Measurements from ENCODE around the gene NGEF. TPM values are rescaled to one million over a fixed set of nuclear protein-coding genes. Genes with fewer than 3 reads are reported as not detected.

The NGEF gene
- total RNA-seq, 2 donors from 2014 or later, result not detected

GRCh38 chr2:232901736-232902578 lies 111.1 kb downstream of the NGEF start:
- DNase-seq (ENCODE audit: low spot score), result peak; percentile 34
- ATAC-seq, result peak; percentile 36 to 64
- H3K27ac Mint-ChIP-seq, result no peak overlapping the region
- no peak overlapping the region for H3K4me3 Mint-ChIP-seq
- H3K36me3 Mint-ChIP-seq, result no peaks in the 10 kb centered on the region
- no peaks in the 10 kb centered on the region for H3K4me1 Mint-ChIP-seq (ENCODE audit: low read depth in 2 of 2)
- no peaks in the 10 kb centered on the region for H3K9me3 Mint-ChIP-seq
- no peaks in the 10 kb centered on the region for H3K27me3 Mint-ChIP-seq

- Mint-ChIP-seq H3K27ac (no peak overlapping the region), H3K27me3 (no peaks in the 10 kb centered on the region), H3K9me3 (no peaks in the 10 kb centered on the region), H3K4me1 (ENCODE audit: low read depth in 2 of 2) (no peaks in the 10 kb centered on the region), H3K36me3 (no peaks in the 10 kb centered on the region), H3K4me3 (no peak overlapping the region)
- peak; percentile 48 for DNase-seq (ENCODE audit: low spot score)
- ATAC-seq, result no peak
These were observed 112.0 kb downstream of the NGEF start for GRCh38 chr2:232900811-232901735.

DNA sequence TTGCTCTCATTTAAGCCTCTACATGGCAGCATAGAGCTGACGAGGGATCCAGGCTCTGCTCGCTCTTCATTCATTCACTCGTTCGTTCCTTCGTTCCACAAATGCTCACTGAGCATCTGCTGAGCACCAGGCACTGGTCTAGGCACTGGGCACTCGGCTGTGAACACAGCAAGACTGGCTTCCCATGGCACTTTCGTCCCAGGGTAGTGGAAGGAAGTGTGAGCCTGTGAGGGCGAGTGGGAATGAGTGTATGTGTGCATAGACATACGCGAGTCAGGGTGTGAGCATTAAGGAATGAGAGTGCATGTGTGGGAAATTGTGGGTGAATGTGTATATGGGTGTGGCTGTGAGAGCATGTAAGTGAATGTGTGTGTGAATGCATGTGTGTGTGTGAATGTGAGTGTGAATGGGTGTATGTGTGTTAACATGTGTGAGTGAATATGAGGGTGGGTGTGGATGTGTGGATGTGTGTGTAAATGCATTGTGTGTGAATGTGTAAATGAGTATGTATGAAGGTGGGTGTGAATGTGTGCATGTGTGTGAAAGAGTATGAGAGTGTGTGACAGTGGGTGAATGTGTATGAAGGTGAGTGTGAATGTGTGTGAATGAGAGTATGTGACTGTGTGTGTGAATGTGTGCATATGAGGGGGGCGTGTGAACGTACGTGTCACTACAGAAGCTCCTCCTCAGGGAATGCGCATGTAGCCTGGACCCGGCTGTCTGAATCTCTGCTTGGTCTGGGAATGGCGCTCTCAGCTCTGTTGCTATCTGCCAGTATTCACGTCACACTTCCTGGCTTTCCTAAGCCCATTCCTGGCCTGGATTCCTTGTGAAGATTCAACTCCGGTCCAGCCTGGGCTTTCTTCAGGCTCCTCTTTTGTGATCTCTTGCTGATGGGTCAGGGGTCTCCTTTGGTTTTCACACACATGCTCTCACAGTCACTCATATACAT lies 114.2 kb downstream of the NGEF start:
- no peaks in the 10 kb centered on the region for H3K27me3 Mint-ChIP-seq
- DNase-seq (ENCODE audit: low spot score), result no peak
- H3K36me3 Mint-ChIP-seq, result no peaks in the 10 kb centered on the region
- H3K4me3 Mint-ChIP-seq, result no peak overlapping the region
- no peaks in the 10 kb centered on the region for H3K9me3 Mint-ChIP-seq
- no peaks in the 10 kb centered on the region for H3K4me1 Mint-ChIP-seq (ENCODE audit: low read depth in 2 of 2)
- no peak overlapping the region for H3K27ac Mint-ChIP-seq
- ATAC-seq, result no peak

GRCh38 chr2:232897598-232898408 lies 115.3 kb downstream of the NGEF start:
- Mint-ChIP-seq H3K9me3 (no peaks in the 10 kb centered on the region), H3K36me3 (no peaks in the 10 kb centered on the region), H3K27ac (no peak overlapping the region), H3K4me1 (ENCODE audit: low read depth in 2 of 2) (no peaks in the 10 kb centered on the region), H3K27me3 (no peaks in the 10 kb centered on the region), H3K4me3 (no peak overlapping the region)
- ATAC-seq (no peak), DNase-seq (ENCODE audit: low spot score) (no peak)

DNA sequence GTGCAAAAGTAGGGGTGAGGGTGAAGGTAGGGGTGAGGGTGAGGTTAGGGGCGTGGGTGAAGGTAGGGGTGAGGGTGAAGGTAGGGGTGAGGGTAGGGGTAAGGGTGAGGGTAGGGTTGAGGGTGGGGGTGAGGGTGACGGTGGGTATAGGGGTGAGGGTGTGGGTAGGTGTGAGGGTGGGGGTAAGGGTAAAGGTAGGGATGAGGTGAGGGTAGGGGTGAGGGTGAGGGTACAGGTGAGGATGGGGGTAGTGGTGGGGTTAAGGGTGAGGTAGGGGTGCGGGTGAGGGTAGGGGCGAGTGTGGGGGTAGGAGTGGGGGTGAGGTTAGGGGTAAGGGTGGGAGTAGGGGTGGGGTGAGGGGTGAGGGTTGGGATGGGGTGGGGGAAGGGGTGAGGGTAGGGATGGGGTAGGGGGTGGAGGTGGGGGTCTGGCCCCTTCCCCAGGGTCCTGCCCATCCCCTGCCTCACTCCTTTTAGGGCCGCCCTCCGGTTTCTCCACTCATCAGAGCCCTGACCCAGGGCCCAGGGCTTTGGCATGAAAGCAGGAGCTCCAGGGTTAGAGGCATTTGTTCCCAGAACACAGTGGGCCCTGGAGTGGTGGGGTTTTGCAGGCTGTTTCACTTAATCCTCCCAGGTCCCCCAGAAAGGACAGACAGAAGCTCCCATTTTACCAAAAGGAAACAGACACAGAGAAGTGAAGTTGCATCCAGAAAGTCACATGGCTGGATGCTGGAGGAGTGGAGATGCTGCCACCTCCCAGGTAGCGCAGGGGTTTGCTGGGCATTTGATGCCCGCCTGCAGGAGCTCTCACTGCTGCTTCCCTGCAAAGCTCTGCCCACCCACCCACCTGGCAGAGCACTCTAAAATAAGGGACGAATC lies 116.1 kb downstream of the NGEF start:
- peaks cover 4 to 5% of the 10 kb centered on the region in 2 donors for H3K27me3 Mint-ChIP-seq
- no peak for DNase-seq (ENCODE audit: low spot score)
- peak in 1 of 2 donors; percentile 11 for ATAC-seq
- H3K4me3 Mint-ChIP-seq, result no peak overlapping the region
- no peak overlapping the region for H3K27ac Mint-ChIP-seq
- no peaks in the 10 kb centered on the region for H3K36me3 Mint-ChIP-seq
- H3K4me1 Mint-ChIP-seq (ENCODE audit: low read depth in 2 of 2), result no peaks in the 10 kb centered on the region
- no peaks in the 10 kb centered on the region for H3K9me3 Mint-ChIP-seq

DNA sequence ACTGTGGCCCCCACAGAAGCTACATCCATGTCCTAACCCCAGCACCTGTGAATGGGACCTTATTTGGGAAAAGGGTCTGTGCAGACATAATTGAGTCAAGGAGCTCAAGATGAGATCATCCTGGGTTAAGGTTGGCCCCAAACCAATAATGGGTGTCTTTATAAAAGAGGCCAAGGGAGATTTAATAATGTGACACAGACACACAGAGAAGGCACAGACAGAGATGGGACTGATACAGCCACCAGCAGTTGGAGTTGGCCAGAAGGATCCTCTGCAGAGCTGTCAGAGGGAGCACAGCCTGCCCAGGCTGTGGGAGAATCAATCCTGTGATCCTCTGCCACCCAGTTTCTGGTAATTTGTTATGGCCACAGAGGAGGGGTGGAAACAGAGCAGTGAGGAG lies 116.9 kb downstream of the NGEF start:
- H3K27ac Mint-ChIP-seq, result no peak overlapping the region

DNA sequence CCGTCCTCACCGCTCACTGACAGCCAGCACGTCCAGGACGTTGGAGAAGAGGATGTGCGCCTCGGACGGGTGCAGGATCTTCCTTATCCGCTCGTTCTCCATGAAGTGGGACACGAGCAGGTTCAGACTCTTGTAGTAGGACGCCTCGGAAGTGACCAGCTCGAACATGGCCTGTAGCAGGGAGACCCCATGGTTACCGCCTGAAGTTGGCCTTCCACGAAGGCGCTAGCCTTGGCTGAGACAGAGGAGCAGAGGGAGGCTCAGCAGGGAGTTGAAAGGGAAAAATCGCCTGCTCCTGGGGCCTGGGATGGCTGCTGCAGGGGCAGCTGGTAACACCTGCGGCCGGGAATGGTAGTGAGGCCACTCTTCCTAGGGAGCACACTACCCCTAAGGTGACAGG lies 118.3 kb downstream of the NGEF start:
- Mint-ChIP-seq H3K27ac (no peak overlapping the region), H3K9me3 (no peaks in the 10 kb centered on the region), H3K4me3 (no peak overlapping the region), H3K36me3 (no peaks in the 10 kb centered on the region), H3K4me1 (ENCODE audit: low read depth in 2 of 2) (peaks cover 0 to 5% of the 10 kb centered on the region in 2 donors), H3K27me3 (peaks cover 8 to 14% of the 10 kb centered on the region in 2 donors)
- DNase-seq (ENCODE audit: low spot score) (no peak), ATAC-seq (no peak)

More for the DNA sequence above, 116.9 kb downstream of the NGEF start:
- peaks cover 0 to under 1% of the 10 kb centered on the region in 2 donors for H3K4me1 Mint-ChIP-seq (ENCODE audit: low read depth in 2 of 2)
- no peak for DNase-seq (ENCODE audit: low spot score)
- H3K4me3 Mint-ChIP-seq, result no peak overlapping the region
- H3K36me3 Mint-ChIP-seq, result no peaks in the 10 kb centered on the region
- ATAC-seq, result no peak
- no peaks in the 10 kb centered on the region for H3K9me3 Mint-ChIP-seq
- H3K27me3 Mint-ChIP-seq, result peaks cover 7 to 8% of the 10 kb centered on the region in 2 donors

DNA sequence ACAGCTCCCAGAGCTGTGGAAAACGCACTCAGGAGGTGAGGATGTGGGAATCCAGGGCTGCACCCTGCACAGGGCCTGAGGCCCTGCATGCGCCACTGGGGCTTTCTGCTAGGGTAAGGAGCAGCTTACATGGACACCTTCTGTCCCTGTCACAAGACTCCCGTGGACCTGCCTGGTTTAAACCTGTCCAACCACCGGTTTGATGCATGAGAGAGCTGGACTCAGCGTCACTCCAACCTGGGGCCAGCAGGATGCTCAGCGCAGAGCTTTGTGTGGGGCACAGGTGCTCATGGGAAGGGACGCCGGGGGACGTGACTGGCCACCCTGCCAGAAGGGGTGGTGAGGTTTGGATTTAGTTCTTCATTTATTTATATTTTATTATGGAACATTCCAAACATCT lies 118.8 kb downstream of the NGEF start:
- no peak for ATAC-seq
- Mint-ChIP-seq H3K4me3 (no peak overlapping the region), H3K27ac (no peak overlapping the region), H3K9me3 (no peaks in the 10 kb centered on the region), H3K27me3 (peaks cover 8 to 14% of the 10 kb centered on the region in 2 donors), H3K36me3 (no peaks in the 10 kb centered on the region), H3K4me1 (ENCODE audit: low read depth in 2 of 2) (peaks cover 0 to 5% of the 10 kb centered on the region in 2 donors)
- DNase-seq (ENCODE audit: low spot score), result peak; percentile 22

GRCh38 chr2:232893834-232894233 lies 119.2 kb downstream of the NGEF start:
- Mint-ChIP-seq H3K27ac (no peak overlapping the region), H3K27me3 (peaks cover 8 to 14% of the 10 kb centered on the region in 2 donors), H3K36me3 (no peaks in the 10 kb centered on the region), H3K4me3 (no peak overlapping the region), H3K9me3 (no peaks in the 10 kb centered on the region), H3K4me1 (ENCODE audit: low read depth in 2 of 2) (peaks cover 0 to 5% of the 10 kb centered on the region in 2 donors)
- ATAC-seq (no peak), DNase-seq (ENCODE audit: low spot score) (peak; percentile 22)

DNA sequence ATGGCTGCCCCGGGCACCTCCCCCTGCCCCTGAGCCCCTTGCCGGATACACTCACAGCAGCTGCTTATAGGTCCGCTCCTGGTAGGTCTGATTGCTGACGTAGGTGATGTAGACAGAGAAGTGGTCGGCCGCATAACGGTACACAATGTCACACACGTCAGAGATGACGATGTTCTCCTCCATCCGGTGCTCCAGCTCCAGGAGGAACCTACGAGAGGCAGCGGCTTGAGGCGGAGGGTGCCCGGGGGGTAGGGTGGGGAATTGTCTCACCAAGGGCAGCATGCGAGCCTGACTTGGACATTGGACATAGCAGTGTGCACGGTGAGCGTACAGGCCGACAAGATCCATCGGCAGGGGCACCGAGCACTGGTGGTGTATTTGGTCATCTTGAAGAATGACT lies 120.2 kb downstream of the NGEF start:
- peak; percentile 31 for DNase-seq (ENCODE audit: low spot score)
- no peak for ATAC-seq
- H3K27me3 Mint-ChIP-seq, result peaks cover 8 to 14% of the 10 kb centered on the region in 2 donors
- H3K4me3 Mint-ChIP-seq, result no peak overlapping the region
- H3K36me3 Mint-ChIP-seq, result no peaks in the 10 kb centered on the region
- H3K9me3 Mint-ChIP-seq, result no peaks in the 10 kb centered on the region
- H3K27ac Mint-ChIP-seq, result no peak overlapping the region
- peaks cover 0 to 5% of the 10 kb centered on the region in 2 donors for H3K4me1 Mint-ChIP-seq (ENCODE audit: low read depth in 2 of 2)

DNA sequence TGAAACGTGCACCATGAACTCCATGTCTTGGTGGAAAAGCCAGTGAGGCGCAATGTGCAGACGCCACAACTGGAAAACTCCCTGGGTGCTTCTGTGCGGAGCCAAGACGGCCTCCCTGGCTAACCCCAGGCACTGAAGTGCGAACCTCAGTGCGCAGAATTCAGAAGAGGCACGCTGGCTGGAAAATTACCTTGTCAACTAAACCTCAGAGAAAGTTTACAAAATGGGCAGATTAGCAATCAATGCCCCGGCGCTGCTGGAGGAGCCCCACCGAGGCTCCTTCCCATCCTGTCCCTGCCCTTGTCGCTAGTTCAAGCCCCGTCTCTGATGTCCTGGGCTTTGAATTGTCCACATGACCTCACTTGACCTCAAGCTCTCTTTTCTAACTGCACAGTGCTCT lies 120.8 kb downstream of the NGEF start:
- Mint-ChIP-seq H3K4me3 (no peak overlapping the region), H3K36me3 (no peaks in the 10 kb centered on the region), H3K27me3 (peaks cover 8 to 14% of the 10 kb centered on the region in 2 donors), H3K4me1 (ENCODE audit: low read depth in 2 of 2) (peaks cover 0 to 5% of the 10 kb centered on the region in 2 donors), H3K27ac (no peak overlapping the region), H3K9me3 (no peaks in the 10 kb centered on the region)
- ATAC-seq (no peak), DNase-seq (ENCODE audit: low spot score) (peak; percentile 31)

- peaks cover 0 to 5% of the 10 kb centered on the region in 2 donors for H3K4me1 Mint-ChIP-seq (ENCODE audit: low read depth in 2 of 2)
- no peak for ATAC-seq
These were observed 121.4 kb downstream of the NGEF start for GRCh38 chr2:232891621-232892071.

More at GRCh38 chr2:232891621-232892071, 121.4 kb downstream of the NGEF start:
- no peaks in the 10 kb centered on the region for H3K9me3 Mint-ChIP-seq
- H3K4me3 Mint-ChIP-seq, result no peak overlapping the region
- no peak overlapping the region for H3K27ac Mint-ChIP-seq
- H3K36me3 Mint-ChIP-seq, result no peaks in the 10 kb centered on the region
- DNase-seq (ENCODE audit: low spot score), result peak; percentile 34
- peaks cover 8 to 14% of the 10 kb centered on the region in 2 donors for H3K27me3 Mint-ChIP-seq

Measured in natural killer cell treated with Interleukin-12 subunit alpha and Interleukin-12 subunit beta and Interleukin-15 and Interleukin-18, amount 100 ng/mL, for 72 hours (primary cell).